A673 (cell line): ENCODE measurements around the gene H6PD.

Experiments
- CTCF ChIP-seq: fragments of 300-800, 200-600 bp; sonication (generic); conservative IDR thresholded peaks from 2 replicates; pipeline ENCODE4 v1.5.1; 2017; ENCODE audit warnings: low read depth, mild to moderate bottlenecking, antibody characterized with exemption, low read length, moderate library complexity, mixed read lengths
- EZH2 ChIP-seq: fragments of 200-600 bp; sonication (generic); IDR thresholded peaks from 2 replicates; pipeline ENCODE4 v1.6.1; 2017; ENCODE audit warnings: borderline replicate concordance, low read depth, mild to moderate bottlenecking, mixed read lengths, antibody characterized with exemption, low read length; ENCODE audit not compliant: poor library complexity, severe bottlenecking

- TF ChIP-seq CTCF, result no peak
- TF ChIP-seq EZH2, result no peak
Observed at GRCh38 chr1:9300573-9300972, 66.0 kb downstream of the H6PD start.
